Stomach (tissue), 4 donors: ENCODE results near the gene NCKAP1.

ENCODE experiments used
- CTCF ChIP-seq, 7 experiments: fragments of 450-650 bp in 4 of 7; fragments of 200-600 bp in 3 of 7; sonication (generic) in 3 of 7; IDR thresholded peaks; one replicate each; pipeline ENCODE4 v1.5.1; 2016 to 2019; ENCODE audit warnings: antibody characterized with exemption in 7 of 7, control low read depth in 2 of 7, mild to moderate bottlenecking in 1 of 7
- POLR2A ChIP-seq, 4 donors: fragments of 450-650 bp; IDR thresholded peaks; one replicate each; pipeline ENCODE4 v1.6.1; 2016; ENCODE audit warnings: antibody characterized with exemption in 4 of 4, control low read depth in 2 of 4, mild to moderate bottlenecking in 1 of 4, moderate library complexity in 1 of 4
- POLR2AphosphoS5 ChIP-seq, 3 donors: sonication (generic); formaldehyde crosslinking; IDR thresholded peaks; one replicate each; pipeline ENCODE4 v1.6.1; 2016; ENCODE audit warnings: antibody characterized with exemption in 3 of 3

- TF ChIP-seq CTCF (IDR thresholded peaks at IDR 0.05) (no peak), POLR2AphosphoS5 (IDR thresholded peaks at IDR 0.05) (no peak), POLR2A (IDR thresholded peaks at IDR 0.05) (no peak)
Observed at GRCh38 chr2:182954789-182955188, 83.5 kb downstream of the NCKAP1 start.
